ENCODE data around the gene XPOT. TPM values are rescaled to one million over a fixed set of nuclear protein-coding genes. Genes with fewer than 3 reads are reported as not detected.

XPOT gene
- total RNA-seq, 2 donors from 2014 or later, result 94.9 to 100 TPM

DNA sequence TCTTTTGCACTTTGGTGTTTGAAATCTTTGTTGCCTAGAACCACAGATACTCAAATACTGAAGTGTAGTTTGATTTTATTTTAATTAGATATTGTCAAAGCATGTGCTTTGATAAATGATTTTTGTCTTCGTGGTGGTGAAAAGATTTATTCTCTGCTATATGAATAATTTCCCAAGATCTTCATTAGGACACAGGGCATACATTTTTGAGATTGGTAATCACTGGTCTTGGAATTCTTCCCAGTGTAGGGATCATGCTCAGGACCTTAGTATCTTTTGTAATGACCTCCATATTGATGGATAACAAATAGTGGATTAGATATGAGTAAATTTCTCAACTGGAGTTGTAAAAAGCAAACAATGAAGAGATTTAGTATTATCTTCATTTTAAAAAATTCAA is 76.0 kb downstream of the XPOT start:
- Mint-ChIP-seq H3K9me3 (peaks cover 23% of the 10 kb centered on the region), H3K27me3 (ENCODE audit: insufficient read depth) (no peaks in the 10 kb centered on the region), H3K27ac (no peak overlapping the region), H3K36me3 (ENCODE audit: low read depth) (peaks cover 39% of the 10 kb centered on the region), H3K4me3 (no peak overlapping the region), H3K4me1 (no peaks in the 10 kb centered on the region)
- Histone ChIP-seq H3K36me3 (ENCODE audit: control insufficient read depth, insufficient read depth, low read length) (peaks cover 81% of the 10 kb centered on the region), H3K27ac (ENCODE audit: low read depth, low read length) (no peak overlapping the region), H3K4me1 (ENCODE audit: control insufficient read depth, insufficient read depth, low read length) (no peaks in the 10 kb centered on the region), H3K4me3 (ENCODE audit: low read length) (no peak overlapping the region), H3K9ac (ENCODE audit: extremely low read depth, low read length, poor library complexity, severe bottlenecking) (no peak overlapping the region), H3K27me3 (ENCODE audit: control insufficient read depth, insufficient read depth, low read length, poor library complexity, severe bottlenecking) (no peaks in the 10 kb centered on the region), H3K9me3 (ENCODE audit: control insufficient read depth, low read length) (peaks cover 20% of the 10 kb centered on the region)
- DNase-seq, result no peak
- TF ChIP-seq, protein P1, sequence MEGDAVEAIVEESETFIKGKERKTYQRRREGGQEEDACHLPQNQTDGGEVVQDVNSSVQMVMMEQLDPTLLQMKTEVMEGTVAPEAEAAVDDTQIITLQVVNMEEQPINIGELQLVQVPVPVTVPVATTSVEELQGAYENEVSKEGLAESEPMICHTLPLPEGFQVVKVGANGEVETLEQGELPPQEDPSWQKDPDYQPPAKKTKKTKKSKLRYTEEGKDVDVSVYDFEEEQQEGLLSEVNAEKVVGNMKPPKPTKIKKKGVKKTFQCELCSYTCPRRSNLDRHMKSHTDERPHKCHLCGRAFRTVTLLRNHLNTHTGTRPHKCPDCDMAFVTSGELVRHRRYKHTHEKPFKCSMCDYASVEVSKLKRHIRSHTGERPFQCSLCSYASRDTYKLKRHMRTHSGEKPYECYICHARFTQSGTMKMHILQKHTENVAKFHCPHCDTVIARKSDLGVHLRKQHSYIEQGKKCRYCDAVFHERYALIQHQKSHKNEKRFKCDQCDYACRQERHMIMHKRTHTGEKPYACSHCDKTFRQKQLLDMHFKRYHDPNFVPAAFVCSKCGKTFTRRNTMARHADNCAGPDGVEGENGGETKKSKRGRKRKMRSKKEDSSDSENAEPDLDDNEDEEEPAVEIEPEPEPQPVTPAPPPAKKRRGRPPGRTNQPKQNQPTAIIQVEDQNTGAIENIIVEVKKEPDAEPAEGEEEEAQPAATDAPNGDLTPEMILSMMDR (conservative IDR thresholded peaks at IDR 0.05), result no peak
- WGBS, 2 experiments (ENCODE audit: insufficient coverage in 1 of 2, insufficient read length in 1 of 2), result 80 to 100% methylated on average over 1 of the region's 1 CpG

DNA sequence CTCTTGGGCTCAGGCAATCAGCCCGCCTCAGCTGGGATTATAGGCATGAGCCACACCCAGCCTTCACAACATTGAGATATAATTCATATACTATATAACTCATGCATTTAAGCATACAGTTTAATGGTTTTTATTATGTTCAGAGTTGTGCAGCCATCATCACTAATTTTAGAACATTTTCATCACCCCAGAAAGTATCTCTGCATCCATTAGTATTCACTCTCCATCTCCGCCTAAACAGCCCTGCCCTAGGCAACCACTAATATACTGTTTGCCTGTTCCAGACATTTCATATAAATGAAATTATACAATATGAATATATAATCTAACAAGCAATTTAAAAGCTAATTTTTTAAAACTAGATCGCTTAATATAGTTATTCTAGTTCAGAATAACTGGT is 82.5 kb downstream of the XPOT start:
- no peak for DNase-seq
- Mint-ChIP-seq H3K4me1 (no peaks in the 10 kb centered on the region), H3K9me3 (no peaks in the 10 kb centered on the region), H3K27ac (no peak overlapping the region), H3K27me3 (ENCODE audit: insufficient read depth) (no peaks in the 10 kb centered on the region), H3K36me3 (ENCODE audit: low read depth) (peaks cover 54% of the 10 kb centered on the region), H3K4me3 (no peak overlapping the region)
- Histone ChIP-seq H3K27me3 (ENCODE audit: control insufficient read depth, insufficient read depth, low read length, poor library complexity, severe bottlenecking) (no peaks in the 10 kb centered on the region), H3K4me1 (ENCODE audit: control insufficient read depth, insufficient read depth, low read length) (no peaks in the 10 kb centered on the region), H3K4me3 (ENCODE audit: low read length) (no peak overlapping the region), H3K36me3 (ENCODE audit: control insufficient read depth, insufficient read depth, low read length) (peaks cover 87% of the 10 kb centered on the region), H3K9me3 (ENCODE audit: control insufficient read depth, low read length) (no peaks in the 10 kb centered on the region), H3K9ac (ENCODE audit: extremely low read depth, low read length, poor library complexity, severe bottlenecking) (no peak overlapping the region), H3K27ac (ENCODE audit: low read depth, low read length) (no peak overlapping the region)
- TF ChIP-seq, protein P1 (conservative IDR thresholded peaks at IDR 0.05), result no peak
- 100% methylated on average over 2 of the region's 3 CpGs; no CpG with 5 or more reads in 1 of the 2 experiments for WGBS, 2 experiments (ENCODE audit: insufficient coverage in 1 of 2, insufficient read length in 1 of 2)

DNA sequence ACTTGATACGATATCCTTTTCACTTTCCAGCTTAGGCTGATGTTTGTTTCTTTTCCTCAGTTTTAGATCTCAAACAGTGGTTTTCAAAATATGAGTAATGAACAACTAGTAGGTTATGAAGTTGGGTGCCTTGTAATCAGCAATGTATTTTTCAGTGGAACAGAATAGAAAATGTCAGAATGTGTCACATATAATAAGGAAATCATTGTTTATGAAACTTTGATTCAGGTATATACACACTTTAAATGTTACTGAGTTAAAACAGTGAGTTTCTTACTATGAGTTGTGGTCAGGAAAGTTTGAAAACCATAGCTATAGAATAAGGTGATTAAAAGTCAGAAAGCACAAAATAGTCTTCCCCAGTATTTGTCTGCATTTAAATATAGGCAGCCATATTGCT is 87.5 kb downstream of the XPOT start:
- Mint-ChIP-seq H3K9me3 (no peaks in the 10 kb centered on the region), H3K36me3 (ENCODE audit: low read depth) (peaks cover 60% of the 10 kb centered on the region), H3K4me3 (no peak overlapping the region), H3K27me3 (ENCODE audit: insufficient read depth) (no peaks in the 10 kb centered on the region), H3K4me1 (no peaks in the 10 kb centered on the region), H3K27ac (no peak overlapping the region)
- WGBS, 2 experiments (ENCODE audit: insufficient coverage in 1 of 2, insufficient read length in 1 of 2), result 100% methylated on average over 1 of the region's 1 CpG
- no peaks in the 10 kb centered on the region for H3K9me3 ChIP-seq (ENCODE audit: control insufficient read depth, low read length)
- TF ChIP-seq, protein P1 (conservative IDR thresholded peaks at IDR 0.05), result no peak
- H3K27me3 ChIP-seq (ENCODE audit: control insufficient read depth, insufficient read depth, low read length, poor library complexity, severe bottlenecking), result no peaks in the 10 kb centered on the region
- H3K36me3 ChIP-seq (ENCODE audit: control insufficient read depth, insufficient read depth, low read length), result peaks cover 81% of the 10 kb centered on the region
- no peak overlapping the region for H3K4me3 ChIP-seq (ENCODE audit: low read length)
- H3K27ac ChIP-seq (ENCODE audit: low read depth, low read length), result no peak overlapping the region
- no peak for DNase-seq
- no peaks in the 10 kb centered on the region for H3K4me1 ChIP-seq (ENCODE audit: control insufficient read depth, insufficient read depth, low read length)
- no peak overlapping the region for H3K9ac ChIP-seq (ENCODE audit: extremely low read depth, low read length, poor library complexity, severe bottlenecking)
